OCI-LY1 (cell line): ENCODE measurements around the gene B4GALT5.
A peak's percentile ranks its signal among the peaks of the same experiment; 100 is the strongest.

Experiments used
- H2AFZ ChIP-seq: fragments of 200-600 bp; sonication (generic), shearing (Covaris generic); 2 replicates; pipeline ENCODE4 v1.6.0; 2014; ENCODE audit warnings: antibody characterized with exemption, mild to moderate bottlenecking, low read length
- H3F3A ChIP-seq: fragments of 200-600 bp; sonication (generic), shearing (Covaris generic); 2 replicates; pipeline ENCODE4 v1.6.0; 2014; ENCODE audit warnings: mild to moderate bottlenecking, antibody characterized with exemption, low read length, moderate library complexity; ENCODE audit not compliant: insufficient read depth
- H3K27ac ChIP-seq: fragments of 200-600 bp; sonication (generic); 2 replicates; pipeline ENCODE4 v1.5.1; 2014; ENCODE audit warnings: low read length, mixed run types, mild to moderate bottlenecking, low read depth; ENCODE audit not compliant: poor library complexity, severe bottlenecking
- H3K27me3 ChIP-seq: fragments of 200-600 bp; sonication (generic); 2 replicates; pipeline ENCODE4 v1.6.0; 2014; ENCODE audit warnings: antibody characterized with exemption, mild to moderate bottlenecking, low read length, moderate library complexity; ENCODE audit not compliant: insufficient read depth
- H3K36me3 ChIP-seq: fragments of 200-600 bp; sonication (generic); 2 replicates; pipeline ENCODE4 v1.6.1; 2014; ENCODE audit warnings: mild to moderate bottlenecking, antibody characterized with exemption, low read length, moderate library complexity, mixed read lengths; ENCODE audit not compliant: insufficient read depth
- H3K4me1 ChIP-seq: fragments of 200-600 bp; sonication (generic); 2 replicates; pipeline ENCODE4 v1.5.1; 2014; ENCODE audit warnings: mild to moderate bottlenecking, low read length, moderate library complexity; ENCODE audit not compliant: insufficient read depth, severe bottlenecking
- H3K4me2 ChIP-seq: fragments of 200-600 bp; sonication (generic), shearing (Covaris generic); 2 replicates; pipeline ENCODE4 v1.6.1; 2014; ENCODE audit warnings: low read length
- H3K4me3 ChIP-seq: fragments of 200-600 bp; sonication (generic); 2 replicates; pipeline ENCODE4 v1.5.1; 2014; ENCODE audit warnings: low read length, low read depth, mild to moderate bottlenecking, mixed read lengths; ENCODE audit not compliant: poor library complexity, severe bottlenecking
- H3K79me2 ChIP-seq: fragments of 200-600 bp; shearing (Covaris generic); 2 replicates; pipeline ENCODE4 v1.6.1; 2016; ENCODE audit warnings: mixed run types, low read length, mixed read lengths; ENCODE audit not compliant: insufficient read depth
- H3K9ac ChIP-seq: fragments of 200-600 bp; sonication (generic), shearing (Covaris generic); 2 replicates; pipeline ENCODE4 v1.6.1; 2014; ENCODE audit warnings: mild to moderate bottlenecking, low read length, mixed read lengths
- H3K9me2 ChIP-seq: fragments of 200-600 bp; sonication (generic), shearing (Covaris generic); 2 replicates; pipeline ENCODE4 v1.6.1; 2014; ENCODE audit warnings: low read depth, mild to moderate bottlenecking, low read length, mixed read lengths
- H3K9me3 ChIP-seq: fragments of 200-600 bp; shearing (Covaris generic); 2 replicates; pipeline ENCODE4 v1.6.1; 2014; ENCODE audit warnings: low read length, mixed read lengths
- H4K20me1 ChIP-seq: fragments of 200-600 bp; sonication (generic), shearing (Covaris generic); 2 replicates; pipeline ENCODE4 v1.6.0; 2016; ENCODE audit warnings: mild to moderate bottlenecking, low read length; ENCODE audit not compliant: insufficient read depth
- EZH2 ChIP-seq: fragments of 200-600 bp; sonication (generic), shearing (Covaris generic); IDR thresholded peaks from 2 replicates; pipeline ENCODE4 v1.8.0; 2017; ENCODE audit warnings: borderline replicate concordance, mixed run types, mild to moderate bottlenecking, antibody characterized with exemption, low read length, moderate library complexity, mixed read lengths
- TF ChIP-seq, protein P1 (sequence below): fragments of 200-600 bp; sonication (generic), shearing (Covaris generic); IDR thresholded peaks from 2 replicates; pipeline ENCODE4 v1.5.1; 2017; ENCODE audit warnings: mild to moderate bottlenecking, antibody characterized with exemption, low read length, moderate library complexity, mixed read lengths

Gene B4GALT5

DNA sequence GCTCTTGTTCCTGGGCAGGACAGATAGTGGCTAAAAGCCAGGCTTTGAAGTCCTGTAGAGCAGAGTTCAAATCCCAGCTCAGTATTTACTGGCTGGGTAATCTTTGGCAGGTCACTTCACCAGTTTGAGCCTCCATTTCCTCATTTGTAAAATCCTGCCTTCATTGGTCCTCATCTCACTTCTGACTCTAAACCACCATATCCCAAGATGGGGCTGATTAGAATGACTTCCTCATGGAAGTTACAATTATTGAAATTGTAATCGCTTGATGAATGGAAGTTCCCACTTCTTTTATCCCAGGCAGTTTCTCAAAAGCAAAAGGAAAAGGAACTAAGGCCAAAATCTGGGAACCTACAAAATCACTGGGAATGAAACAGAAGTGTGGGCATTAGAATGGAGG is 35.9 kb upstream of the B4GALT5 start:
- no peaks in the 10 kb centered on the region for H3K9me3 ChIP-seq
- peak overlapping the region; percentile 94 for H3K27ac ChIP-seq
- no peak overlapping the region for H2AFZ ChIP-seq
- no peaks in the 10 kb centered on the region for H3K36me3 ChIP-seq
- no peak overlapping the region for H3K4me3 ChIP-seq
- H3K4me2 ChIP-seq: no peak overlapping the region
- H3K79me2 ChIP-seq: no peaks in the 10 kb centered on the region
- no peak overlapping the region for H3K9ac ChIP-seq
- H3K27me3 ChIP-seq: no peaks in the 10 kb centered on the region
- TF ChIP-seq EZH2: no peak
- TF ChIP-seq, protein P1, sequence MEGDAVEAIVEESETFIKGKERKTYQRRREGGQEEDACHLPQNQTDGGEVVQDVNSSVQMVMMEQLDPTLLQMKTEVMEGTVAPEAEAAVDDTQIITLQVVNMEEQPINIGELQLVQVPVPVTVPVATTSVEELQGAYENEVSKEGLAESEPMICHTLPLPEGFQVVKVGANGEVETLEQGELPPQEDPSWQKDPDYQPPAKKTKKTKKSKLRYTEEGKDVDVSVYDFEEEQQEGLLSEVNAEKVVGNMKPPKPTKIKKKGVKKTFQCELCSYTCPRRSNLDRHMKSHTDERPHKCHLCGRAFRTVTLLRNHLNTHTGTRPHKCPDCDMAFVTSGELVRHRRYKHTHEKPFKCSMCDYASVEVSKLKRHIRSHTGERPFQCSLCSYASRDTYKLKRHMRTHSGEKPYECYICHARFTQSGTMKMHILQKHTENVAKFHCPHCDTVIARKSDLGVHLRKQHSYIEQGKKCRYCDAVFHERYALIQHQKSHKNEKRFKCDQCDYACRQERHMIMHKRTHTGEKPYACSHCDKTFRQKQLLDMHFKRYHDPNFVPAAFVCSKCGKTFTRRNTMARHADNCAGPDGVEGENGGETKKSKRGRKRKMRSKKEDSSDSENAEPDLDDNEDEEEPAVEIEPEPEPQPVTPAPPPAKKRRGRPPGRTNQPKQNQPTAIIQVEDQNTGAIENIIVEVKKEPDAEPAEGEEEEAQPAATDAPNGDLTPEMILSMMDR: no peak
- peaks cover 40% of the 10 kb centered on the region for H3K4me1 ChIP-seq
- no peaks in the 10 kb centered on the region for H3F3A ChIP-seq
- no peaks in the 10 kb centered on the region for H3K9me2 ChIP-seq
- H4K20me1 ChIP-seq: no peaks in the 10 kb centered on the region

DNA sequence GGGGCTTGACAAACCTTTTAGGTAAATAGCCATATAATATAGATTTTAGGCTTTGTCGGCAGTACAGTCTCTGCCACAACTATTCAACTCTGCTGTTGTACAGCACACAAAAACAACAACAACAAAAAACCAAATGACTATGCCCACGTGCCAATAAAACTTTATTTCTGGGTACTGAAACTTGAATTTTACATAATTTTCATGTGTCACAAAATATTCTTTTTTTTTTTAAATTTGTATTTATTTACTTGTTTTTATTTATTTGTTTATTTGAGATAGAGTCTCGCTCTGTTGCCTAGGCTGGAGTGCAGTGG is 34.8 kb upstream of the B4GALT5 start:
- Histone ChIP-seq H3K27me3 (no peaks in the 10 kb centered on the region), H3K9ac (no peak overlapping the region), H4K20me1 (no peaks in the 10 kb centered on the region), H3K9me2 (no peaks in the 10 kb centered on the region), H3K27ac (no peak overlapping the region), H3K4me3 (no peak overlapping the region), H3F3A (no peaks in the 10 kb centered on the region), H3K4me1 (peaks cover 37% of the 10 kb centered on the region), H2AFZ (no peak overlapping the region), H3K4me2 (no peak overlapping the region), H3K79me2 (no peaks in the 10 kb centered on the region), H3K9me3 (no peaks in the 10 kb centered on the region), H3K36me3 (no peaks in the 10 kb centered on the region)
- TF ChIP-seq, protein P1: no peak
- no peak for TF ChIP-seq EZH2

DNA sequence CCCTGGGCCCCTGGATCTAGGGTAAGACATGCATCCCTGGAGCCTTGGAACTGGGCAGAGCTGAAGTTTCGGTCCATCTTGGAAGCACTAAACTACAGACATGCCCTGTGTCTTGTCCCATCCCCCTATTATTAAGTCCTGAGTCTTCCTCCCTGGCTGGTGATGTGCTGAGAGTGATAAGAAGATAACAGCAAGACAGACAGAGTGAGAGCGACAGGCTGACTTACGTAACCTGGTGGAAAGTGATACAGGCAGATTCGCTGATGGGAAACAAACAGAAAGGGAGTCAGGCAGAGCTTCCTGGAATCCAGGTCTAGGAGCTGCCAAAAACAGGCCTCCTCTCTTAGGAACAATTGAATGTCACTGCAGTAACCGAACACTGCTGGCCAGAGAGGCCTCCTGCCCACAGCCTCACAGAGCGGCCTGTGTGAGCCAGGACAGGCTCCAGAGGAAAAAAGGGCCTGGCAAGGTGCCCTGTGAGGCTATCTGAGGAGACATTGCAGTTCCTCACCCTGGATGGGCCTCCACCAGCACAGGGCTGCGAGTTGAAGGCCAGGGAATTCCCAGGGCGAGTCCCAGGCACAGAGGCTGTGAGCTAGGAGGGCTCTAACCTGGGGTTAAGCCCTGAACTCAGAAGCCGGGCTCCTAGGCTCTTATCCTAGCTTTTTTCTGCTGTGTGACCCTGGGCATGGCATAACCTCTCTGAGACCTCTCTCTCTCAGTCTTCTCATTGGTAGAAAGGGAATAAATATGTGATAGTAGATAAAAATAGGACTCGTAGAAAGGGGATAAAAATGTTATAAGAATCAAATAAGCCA is 34.2 kb upstream of the B4GALT5 start:
- H2AFZ ChIP-seq: no peak overlapping the region
- no peaks in the 10 kb centered on the region for H3K9me3 ChIP-seq

More for the DNA sequence above, 34.2 kb upstream of the B4GALT5 start:
- Histone ChIP-seq H3K9ac (no peak overlapping the region), H3K27ac (no peak overlapping the region), H4K20me1 (no peaks in the 10 kb centered on the region), H3K4me2 (no peak overlapping the region), H3K27me3 (no peaks in the 10 kb centered on the region), H3K9me2 (no peaks in the 10 kb centered on the region), H3K36me3 (no peaks in the 10 kb centered on the region), H3K79me2 (no peaks in the 10 kb centered on the region), H3K4me3 (no peak overlapping the region), H3K4me1 (peaks cover 32% of the 10 kb centered on the region), H3F3A (no peaks in the 10 kb centered on the region)
- no peak for TF ChIP-seq EZH2
- TF ChIP-seq, protein P1: no peak
